Pancreas (tissue), 10 donors: ENCODE data around the gene S100A6. TPM values are rescaled to one million over a fixed set of nuclear protein-coding genes. Genes with fewer than 3 reads are reported as not detected.
A peak's percentile ranks its signal among the peaks of the same experiment; 100 is the strongest.

Experiments used
- ATAC-seq, 4 donors: fragments of 200-7000 bp; cut with Tn5 transposase; one replicate each; pipeline versions ENCODE4 v1.8.0 to v1.9.1; 2020; ENCODE audit warnings: mild to moderate bottlenecking in 4 of 4, moderate library complexity in 4 of 4
- DNase-seq, 6 donors: peaks; one replicate each; pipeline ENCODE4 v3.0.0-alpha.2; 2020
- FAIRE-seq: peaks from 2 replicates; lab custom pipeline; 2012; peaks lifted over from hg19 to GRCh38; lab: Jason Lieb, UNC
- H3K27ac ChIP-seq, 4 donors: fragments of 200-600 bp; sonication (generic); 1 replicate in 3 of 4; 2 replicates in 1 of 4; pipeline versions ENCODE4 v1.5.0 to v1.8.0; 2020
- H3K27me3 ChIP-seq, 4 donors: fragments of 200-600 bp; one replicate each; pipeline ENCODE4 v1.8.0; 2021
- H3K36me3 ChIP-seq, 3 donors: fragments of 200-600 bp; sonication (generic) in 1 of 3; one replicate each; pipeline versions ENCODE4 v1.5.0 to v1.8.0; 2020 to 2021
- H3K4me1 ChIP-seq, 3 donors: fragments of 200-600 bp; one replicate each; pipeline ENCODE4 v1.8.0; 2021
- H3K4me3 ChIP-seq, 4 donors: fragments of 200-600 bp; sonication (generic) in 2 of 4; one replicate each; pipeline versions ENCODE4 v1.5.0 to v1.8.0; 2020 to 2021
- H3K9me3 ChIP-seq, 4 donors: fragments of 200-600 bp; one replicate each; pipeline ENCODE4 v1.8.0; 2021
- CTCF ChIP-seq, 4 donors: fragments of 200-600 bp; sonication (generic) in 3 of 4; IDR thresholded peaks; one replicate each; pipeline versions ENCODE4 v1.5.0 to v1.8.0; 2021; ENCODE audit warnings: antibody characterized with exemption in 4 of 4
- WGBS, 2 donors: extraction: QIAGEN DNeasy Blood & Tissue Kit; methylation state at CpG; one replicate each; pipeline ENCODE4 v1.1.7; 2013; 5-methylcytosine and 5-hydroxymethylcytosine counted together
- intact Hi-C, 3 donors: fragments of 100-400 bp; cut with DNase I; formaldehyde crosslinking; loops; one replicate each; pipeline versions ENCODE4 v1.11.1 to v1.14.2; 2022
- polyA plus RNA-seq, 2 donors: library from polyadenylated mRNA; stranded (reverse); fragments of 200-250 nt; gene quantifications; one replicate each; pipeline ENCODE4 v1.2.3, GENCODE V29; 2013
- total RNA-seq, 6 donors: library from RNA; stranded (reverse); fragmentation: NEBNext Ultra II Directional in 4 of 6; extraction: Animal tissue kit (Norgen Biotek cat#: 25700) in 4 of 6; gene quantifications; one replicate each; pipeline versions ENCODE4 v1.2.1 to v1.2.4, GENCODE V29; 2021 to 2023
- donor health status: healthy with polysubstance abuse.
- donor health status: DM: no; HTN: no; CAD: no; lungs with moderate emphysema.
- donor health status: DM: no; HTN: no; CAD: no.
- donor health status: control.
- donor health status: control.
- donor health status: Bipolar disorder and iron deficiency.
- donor health status: DM: yes; HTN: yes; CAD: no.
- donor health status: DM: no; HTN: no; CAD: no.
- donor health status: DM: no; HTN: no; CAD: no.
- donor health status: DM: yes; HTN: yes; CAD: no.

The S100A6 gene
- total and polyA plus RNA-seq, 8 donors: 21.4 to 495 (median 105) TPM

DNA sequence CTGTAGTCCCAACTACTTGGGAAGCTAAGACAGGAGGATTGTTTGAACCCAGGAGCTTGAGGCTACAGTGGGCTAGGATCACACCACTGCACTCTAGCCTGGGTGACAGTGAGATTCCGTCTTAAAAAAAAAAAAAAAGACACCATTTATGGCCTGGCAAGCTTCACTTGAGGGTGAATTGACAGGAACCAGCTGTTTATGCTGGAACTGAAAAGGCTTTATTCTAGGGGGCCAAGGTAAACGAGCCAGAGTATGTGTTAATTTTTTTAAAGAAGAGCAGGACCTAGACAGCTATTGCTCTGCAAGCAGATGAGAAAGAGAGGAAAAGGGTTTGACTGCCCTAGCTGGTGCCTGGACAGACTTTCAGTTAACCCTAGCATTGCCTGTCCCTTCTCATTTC, 37.0 kb downstream of the S100A6 start:
- 14 to 18% methylated on average over 2 of the region's 2 CpGs for WGBS, 2 donors
- Histone ChIP-seq H3K36me3 (no peaks in the 10 kb centered on the region), H3K4me3 (no peak overlapping the region), H3K9me3 (no peaks in the 10 kb centered on the region), H3K4me1 (no peaks in the 10 kb centered on the region), H3K27me3 (no peaks in the 10 kb centered on the region), H3K27ac (no peak overlapping the region)
- intact Hi-C loops: loop anchor here in 2 of 3 donors (5.0 kb wide), 1 partner anchor 146 kb away; no protein-coding TSS in a partner anchor
- no peak for TF ChIP-seq CTCF (IDR thresholded peaks at IDR 0.05)
- ATAC-seq (no peak), FAIRE-seq (no peak), DNase-seq (no peak)

- no peak overlapping the region for H3K4me3 ChIP-seq
- ATAC-seq: no peak
- no peak overlapping the region for H3K27ac ChIP-seq
- H3K4me1 ChIP-seq: no peaks in the 10 kb centered on the region
- DNase-seq: no peak
- intact Hi-C loops: loop anchor here in 2 of 3 donors (5.0 kb wide), 1 partner anchor 143 kb away; no protein-coding TSS in a partner anchor
- WGBS, 2 donors: 37 to 48% methylated on average over 6 of the region's 6 CpGs
- no peaks in the 10 kb centered on the region for H3K9me3 ChIP-seq
- no peaks in the 10 kb centered on the region for H3K27me3 ChIP-seq
- FAIRE-seq: no peak
- no peaks in the 10 kb centered on the region for H3K36me3 ChIP-seq
- no peak for TF ChIP-seq CTCF (IDR thresholded peaks at IDR 0.05)
These were observed 40.3 kb downstream of the S100A6 start for GRCh38 chr1:153495536-153495935.

- ATAC-seq: peak in 3 of 4 donors; percentile 72 to 79 (median 78)
- intact Hi-C loops: loop anchor here in 2 of 3 donors (5.0 kb wide), 1 partner anchor 143 kb away; no protein-coding TSS in a partner anchor
- DNase-seq: peak; percentile 32 to 90 (median 73)
- Histone ChIP-seq H3K9me3 (no peaks in the 10 kb centered on the region), H3K36me3 (no peaks in the 10 kb centered on the region), H3K27me3 (no peaks in the 10 kb centered on the region), H3K4me1 (no peaks in the 10 kb centered on the region), H3K4me3 (no peak overlapping the region), H3K27ac (no peak overlapping the region)
- 34 to 37% methylated on average over 6 of the region's 6 CpGs for WGBS, 2 donors
- FAIRE-seq: no peak
- peak; percentile 60 to 88 (median 85) for TF ChIP-seq CTCF (IDR thresholded peaks at IDR 0.05)
These were observed 40.7 kb downstream of the S100A6 start for GRCh38 chr1:153494976-153495535.

- no peak for DNase-seq
- Histone ChIP-seq H3K36me3 (no peaks in the 10 kb centered on the region), H3K9me3 (no peaks in the 10 kb centered on the region), H3K4me3 (no peak overlapping the region), H3K4me1 (no peaks in the 10 kb centered on the region), H3K27ac (no peak overlapping the region), H3K27me3 (no peaks in the 10 kb centered on the region)
- 79% methylated on average over 6 of the region's 6 CpGs for WGBS, 2 donors
- no peak for TF ChIP-seq CTCF (IDR thresholded peaks at IDR 0.05)
- no peak for ATAC-seq
- FAIRE-seq: no peak
- intact Hi-C loops: no loop called here
These were observed 42.3 kb downstream of the S100A6 start for GRCh38 chr1:153493343-153493960.
